ENCODE data around the gene UNC5CL.

The UNC5CL gene

DNA sequence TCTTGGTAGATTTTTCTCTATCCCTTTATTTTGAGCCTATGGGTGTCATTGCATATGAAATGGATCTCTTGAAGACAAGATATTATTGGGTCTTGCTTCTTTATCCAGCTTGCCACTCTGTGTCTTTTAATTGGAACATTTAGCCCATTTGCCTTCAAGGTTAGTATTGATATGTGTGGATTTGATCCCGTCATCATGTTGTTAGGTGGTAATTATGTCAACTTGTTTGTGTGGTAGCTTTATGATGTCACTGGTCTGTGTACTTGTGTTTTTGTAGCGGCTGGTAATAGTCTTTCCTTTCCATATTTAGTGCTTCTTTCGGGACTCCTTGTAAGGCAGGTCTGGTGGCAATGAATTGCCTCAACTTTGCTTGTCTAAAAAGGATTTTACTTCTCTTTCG is 61.9 kb downstream of the UNC5CL start:
- H3K27ac ChIP-seq = no peak overlapping the region
- no peak overlapping the region for H3K4me3 ChIP-seq
- DNase-seq (ENCODE audit: low spot score) = no peak
- TF ChIP-seq, protein P1, sequence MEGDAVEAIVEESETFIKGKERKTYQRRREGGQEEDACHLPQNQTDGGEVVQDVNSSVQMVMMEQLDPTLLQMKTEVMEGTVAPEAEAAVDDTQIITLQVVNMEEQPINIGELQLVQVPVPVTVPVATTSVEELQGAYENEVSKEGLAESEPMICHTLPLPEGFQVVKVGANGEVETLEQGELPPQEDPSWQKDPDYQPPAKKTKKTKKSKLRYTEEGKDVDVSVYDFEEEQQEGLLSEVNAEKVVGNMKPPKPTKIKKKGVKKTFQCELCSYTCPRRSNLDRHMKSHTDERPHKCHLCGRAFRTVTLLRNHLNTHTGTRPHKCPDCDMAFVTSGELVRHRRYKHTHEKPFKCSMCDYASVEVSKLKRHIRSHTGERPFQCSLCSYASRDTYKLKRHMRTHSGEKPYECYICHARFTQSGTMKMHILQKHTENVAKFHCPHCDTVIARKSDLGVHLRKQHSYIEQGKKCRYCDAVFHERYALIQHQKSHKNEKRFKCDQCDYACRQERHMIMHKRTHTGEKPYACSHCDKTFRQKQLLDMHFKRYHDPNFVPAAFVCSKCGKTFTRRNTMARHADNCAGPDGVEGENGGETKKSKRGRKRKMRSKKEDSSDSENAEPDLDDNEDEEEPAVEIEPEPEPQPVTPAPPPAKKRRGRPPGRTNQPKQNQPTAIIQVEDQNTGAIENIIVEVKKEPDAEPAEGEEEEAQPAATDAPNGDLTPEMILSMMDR (IDR thresholded peaks at IDR 0.05) = no peak

Data from coronary artery (tissue), 2 donors.